ENCODE measurements around the gene KRTAP5-3. TPM values are rescaled to one million over a fixed set of nuclear protein-coding genes. Genes with fewer than 3 reads are reported as not detected.

KRTAP5-3 gene
- total RNA-seq, 6 experiments from 2014 or later = not detected

- Histone ChIP-seq H3K4me1 (no peaks in the 10 kb centered on the region), H3K27me3 (no peaks in the 10 kb centered on the region), H3K4me3 (no peak overlapping the region), H3K27ac (no peak overlapping the region), H3K36me3 (no peaks in the 10 kb centered on the region), H3K9me3 (no peaks in the 10 kb centered on the region)
- 67% methylated on average over 10 of the region's 20 CpGs for WGBS (ENCODE audit: insufficient coverage, low coverage, low lambda C conversion rate, missing lambda C conversion rate)
- TF ChIP-seq POLR2A (IDR thresholded peaks at IDR 0.05) (no peak), CTCF (IDR thresholded peaks at IDR 0.05) (no peak)
- intact Hi-C loops (cut with DNase I) = no loop called here
- DNase-seq (no peak), ATAC-seq (no peak)
Measured at GRCh38 chr11:1644601-1645356, 36.5 kb upstream of the KRTAP5-3 start.

GRCh38 chr11:1643146-1643690 is 35.0 kb upstream of the KRTAP5-3 start:
- no peak for TF ChIP-seq CTCF (IDR thresholded peaks at IDR 0.05)
- no peak for TF ChIP-seq POLR2A (IDR thresholded peaks at IDR 0.05)
- no peaks in the 10 kb centered on the region for H3K9me3 ChIP-seq
- H3K36me3 ChIP-seq = no peaks in the 10 kb centered on the region
- intact Hi-C loops (cut with DNase I) = no loop called here
- H3K27ac ChIP-seq = no peak overlapping the region
- ATAC-seq (no peak), DNase-seq (no peak)
- 96% methylated on average over 3 of the region's 20 CpGs for WGBS (ENCODE audit: insufficient coverage, low coverage, low lambda C conversion rate, missing lambda C conversion rate)
- H3K4me3 ChIP-seq = no peak overlapping the region
- H3K27me3 ChIP-seq = no peaks in the 10 kb centered on the region
- H3K4me1 ChIP-seq = no peaks in the 10 kb centered on the region

- 72% methylated on average over 8 of the region's 29 CpGs for WGBS (ENCODE audit: insufficient coverage, low coverage, low lambda C conversion rate, missing lambda C conversion rate)
- H3K4me3 ChIP-seq = no peak overlapping the region
- H3K27me3 ChIP-seq = no peaks in the 10 kb centered on the region
- intact Hi-C loops (cut with DNase I) = no loop called here
- TF ChIP-seq POLR2A (IDR thresholded peaks at IDR 0.05) (no peak), CTCF (IDR thresholded peaks at IDR 0.05) (no peak)
- H3K36me3 ChIP-seq = no peaks in the 10 kb centered on the region
- no peaks in the 10 kb centered on the region for H3K4me1 ChIP-seq
- no peak overlapping the region for H3K27ac ChIP-seq
- no peak for ATAC-seq
- DNase-seq = no peak
- H3K9me3 ChIP-seq = no peaks in the 10 kb centered on the region
Measured at GRCh38 chr11:1642288-1643145, 34.3 kb upstream of the KRTAP5-3 start.

- no peak for TF ChIP-seq POLR2A (IDR thresholded peaks at IDR 0.05)
- TF ChIP-seq CTCF (IDR thresholded peaks at IDR 0.05) = no peak
- H3K27me3 ChIP-seq = no peaks in the 10 kb centered on the region
- DNase-seq = peak in 1 of 3 donors; percentile 53
- no peak overlapping the region for H3K27ac ChIP-seq
- H3K9me3 ChIP-seq = no peaks in the 10 kb centered on the region
- no peak for ATAC-seq
- intact Hi-C loops (cut with DNase I) = no loop called here
- H3K4me1 ChIP-seq = no peaks in the 10 kb centered on the region
- WGBS (ENCODE audit: insufficient coverage, low coverage, low lambda C conversion rate, missing lambda C conversion rate) = no CpG with 5 or more reads among the region's 15 CpGs
- H3K36me3 ChIP-seq = no peaks in the 10 kb centered on the region
- no peak overlapping the region for H3K4me3 ChIP-seq
Measured at GRCh38 chr11:1641096-1641495, 32.8 kb upstream of the KRTAP5-3 start.
